ENCODE measurements around the gene TAF4B.

Gene TAF4B

DNA sequence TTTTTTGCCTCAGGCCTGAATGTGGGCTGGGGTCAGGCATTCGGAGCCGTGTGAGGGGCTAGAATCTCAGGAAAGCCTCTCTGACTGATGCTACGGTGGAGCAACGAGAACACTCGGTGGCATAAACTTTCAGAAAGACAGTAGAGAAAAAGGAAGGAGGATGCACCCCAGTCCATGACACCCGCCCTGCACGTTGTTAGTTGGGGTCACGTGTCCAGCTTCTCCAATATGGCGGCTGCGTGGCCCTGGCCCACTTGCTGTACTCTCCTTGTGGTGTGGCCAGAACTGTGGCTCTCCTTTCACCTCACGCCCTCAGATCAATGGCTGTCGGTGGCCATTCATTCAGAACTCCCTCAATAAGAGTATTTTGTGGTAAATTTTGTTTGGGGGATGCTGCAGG lies 190.9 kb downstream of the TAF4B start:
- peaks cover 25% of the 10 kb centered on the region for H3K4me1 ChIP-seq
- H3K9me3 ChIP-seq: no peaks in the 10 kb centered on the region
- no peaks in the 10 kb centered on the region for H3K27me3 ChIP-seq (ENCODE audit: low read depth)
- H3K36me3 ChIP-seq (replicated peaks): no peaks in the 10 kb centered on the region
- peak in 1 of 2 experiments; percentile 23 for DNase-seq (ENCODE audit: low spot score in 2 of 2)
- no peak overlapping the region for H3K4me3 ChIP-seq
- in situ Hi-C loops (cut with MboI; ENCODE audit: low sequenced_read_pairs): no loop called here

DNA sequence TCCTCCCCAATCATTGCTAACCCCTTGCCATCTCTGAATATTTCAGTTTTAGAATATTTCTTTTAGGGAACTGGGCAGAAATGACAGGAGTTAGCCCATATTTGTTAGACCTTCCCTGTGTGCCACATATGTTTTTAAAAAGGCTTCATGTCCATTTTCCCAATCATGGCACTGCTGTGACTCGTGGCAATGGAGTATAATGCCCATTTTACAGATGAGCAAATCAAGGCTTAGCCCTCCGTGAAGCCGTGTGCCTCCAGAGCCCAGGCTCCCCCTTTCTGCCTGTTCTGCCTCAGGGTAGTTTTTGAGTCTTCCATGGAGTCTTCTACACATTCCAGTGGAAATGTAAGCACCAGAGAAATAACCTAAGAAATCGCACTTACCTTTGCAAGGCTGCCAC lies 192.0 kb downstream of the TAF4B start:
- DNase-seq (ENCODE audit: low spot score in 2 of 2): no peak
- in situ Hi-C loops (cut with MboI; ENCODE audit: low sequenced_read_pairs): no loop called here
- no peak overlapping the region for H3K4me3 ChIP-seq
- no peaks in the 10 kb centered on the region for H3K9me3 ChIP-seq
- H3K36me3 ChIP-seq (replicated peaks): no peaks in the 10 kb centered on the region
- H3K4me1 ChIP-seq: peaks cover 25% of the 10 kb centered on the region
- no peaks in the 10 kb centered on the region for H3K27me3 ChIP-seq (ENCODE audit: low read depth)

- Histone ChIP-seq H3K27me3 (ENCODE audit: low read depth) (no peaks in the 10 kb centered on the region), H3K4me1 (peaks cover 23% of the 10 kb centered on the region), H3K4me3 (no peak overlapping the region), H3K9me3 (no peaks in the 10 kb centered on the region), H3K36me3 (replicated peaks) (no peaks in the 10 kb centered on the region)
- in situ Hi-C loops (cut with MboI; ENCODE audit: low sequenced_read_pairs): no loop called here
- no peak for DNase-seq (ENCODE audit: low spot score in 2 of 2)
These were observed 193.5 kb downstream of the TAF4B start for GRCh38 chr18:26419746-26420145.

DNA sequence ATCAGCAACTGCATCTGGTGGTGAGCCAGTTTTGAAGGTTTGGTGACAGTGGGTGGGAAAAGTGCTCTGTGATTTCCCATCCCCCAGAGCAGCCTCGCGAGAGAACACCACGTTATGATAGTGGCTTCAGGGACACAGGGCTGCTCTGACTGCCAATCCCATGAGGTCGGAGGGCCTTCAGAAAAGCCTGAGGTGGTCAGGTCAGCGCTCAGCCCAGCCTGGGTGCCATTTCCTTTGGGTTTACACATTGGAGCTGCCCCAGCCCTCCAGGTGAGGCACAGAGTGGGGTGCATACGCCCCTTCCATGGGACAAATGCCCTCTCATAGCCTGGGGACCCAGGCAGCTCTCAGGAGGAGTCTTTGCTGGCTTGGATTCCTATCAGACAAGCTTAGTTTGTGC lies 195.3 kb downstream of the TAF4B start:
- Histone ChIP-seq H3K4me3 (no peak overlapping the region), H3K27me3 (ENCODE audit: low read depth) (no peaks in the 10 kb centered on the region), H3K9me3 (no peaks in the 10 kb centered on the region), H3K36me3 (replicated peaks) (no peaks in the 10 kb centered on the region), H3K4me1 (peaks cover 7% of the 10 kb centered on the region)
- in situ Hi-C loops (cut with MboI; ENCODE audit: low sequenced_read_pairs): no loop called here
- no peak for DNase-seq (ENCODE audit: low spot score in 2 of 2)

DNA sequence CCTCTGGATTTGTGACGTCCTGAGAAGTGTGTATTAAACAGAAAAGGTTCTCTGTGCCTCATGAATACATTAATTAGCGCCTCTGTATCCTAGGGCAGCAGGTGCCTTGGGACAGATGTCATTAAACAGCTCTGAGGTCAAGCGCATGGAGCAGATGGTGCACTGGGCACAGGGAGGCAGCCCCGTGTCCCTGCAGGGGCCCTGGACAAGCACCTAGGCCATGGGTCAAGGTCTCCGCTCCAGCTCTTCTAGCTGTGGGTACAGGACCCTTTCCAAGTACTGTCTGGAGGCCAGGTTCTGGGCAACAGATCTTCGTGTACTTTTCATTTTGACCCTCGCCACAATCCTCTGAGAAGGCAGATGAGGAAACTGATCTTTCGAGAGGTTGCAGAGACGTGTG lies 195.7 kb downstream of the TAF4B start:
- H3K4me1 ChIP-seq: peaks cover 5% of the 10 kb centered on the region
- H3K9me3 ChIP-seq: no peaks in the 10 kb centered on the region
- H3K27me3 ChIP-seq (ENCODE audit: low read depth): no peaks in the 10 kb centered on the region
- H3K4me3 ChIP-seq: no peak overlapping the region
- H3K36me3 ChIP-seq (replicated peaks): no peaks in the 10 kb centered on the region
- in situ Hi-C loops (cut with MboI; ENCODE audit: low sequenced_read_pairs): no loop called here
- DNase-seq (ENCODE audit: low spot score in 2 of 2): no peak

GRCh38 chr18:26422472-26423162 lies 196.4 kb downstream of the TAF4B start:
- Histone ChIP-seq H3K9me3 (no peaks in the 10 kb centered on the region), H3K36me3 (replicated peaks) (no peaks in the 10 kb centered on the region), H3K27me3 (ENCODE audit: low read depth) (no peaks in the 10 kb centered on the region), H3K4me3 (no peak overlapping the region), H3K4me1 (no peaks in the 10 kb centered on the region)
- in situ Hi-C loops (cut with MboI; ENCODE audit: low sequenced_read_pairs): no loop called here
- DNase-seq (ENCODE audit: low spot score in 2 of 2): no peak

GRCh38 chr18:26424428-26425147 lies 198.3 kb downstream of the TAF4B start:
- no peak for DNase-seq (ENCODE audit: low spot score in 2 of 2)
- Histone ChIP-seq H3K36me3 (replicated peaks) (no peaks in the 10 kb centered on the region), H3K27me3 (ENCODE audit: low read depth) (no peaks in the 10 kb centered on the region), H3K9me3 (no peaks in the 10 kb centered on the region), H3K4me1 (no peaks in the 10 kb centered on the region; the same call in 1 of the 2 replicates), H3K4me3 (no peak overlapping the region)
- in situ Hi-C loops (cut with MboI; ENCODE audit: low sequenced_read_pairs): no loop called here

DNA sequence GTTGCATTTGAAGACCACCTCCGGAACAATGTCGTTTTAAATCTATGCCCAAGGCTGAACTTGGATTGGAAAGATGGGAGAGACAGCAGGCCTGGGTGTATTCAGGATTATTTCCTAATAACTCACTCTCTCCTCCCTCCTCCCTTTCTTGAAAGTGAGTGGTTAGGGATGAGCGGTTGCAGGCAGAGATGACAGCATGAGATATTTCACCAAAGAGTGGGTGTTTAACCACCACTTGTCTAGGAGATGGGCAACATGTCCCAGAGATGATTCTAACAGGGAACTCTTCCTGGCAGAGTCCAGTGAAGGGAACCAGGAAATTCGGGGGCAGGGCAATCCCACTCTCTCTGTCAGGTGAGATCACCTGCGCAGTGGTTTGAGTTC lies 198.9 kb downstream of the TAF4B start:
- H3K4me1 ChIP-seq: peaks cover 2% of the 10 kb centered on the region
- no peak overlapping the region for H3K4me3 ChIP-seq
- in situ Hi-C loops (cut with MboI; ENCODE audit: low sequenced_read_pairs): no loop called here
- no peak for DNase-seq (ENCODE audit: low spot score in 2 of 2)
- no peaks in the 10 kb centered on the region for H3K27me3 ChIP-seq (ENCODE audit: low read depth)
- H3K36me3 ChIP-seq (replicated peaks): no peaks in the 10 kb centered on the region
- no peaks in the 10 kb centered on the region for H3K9me3 ChIP-seq

DNA sequence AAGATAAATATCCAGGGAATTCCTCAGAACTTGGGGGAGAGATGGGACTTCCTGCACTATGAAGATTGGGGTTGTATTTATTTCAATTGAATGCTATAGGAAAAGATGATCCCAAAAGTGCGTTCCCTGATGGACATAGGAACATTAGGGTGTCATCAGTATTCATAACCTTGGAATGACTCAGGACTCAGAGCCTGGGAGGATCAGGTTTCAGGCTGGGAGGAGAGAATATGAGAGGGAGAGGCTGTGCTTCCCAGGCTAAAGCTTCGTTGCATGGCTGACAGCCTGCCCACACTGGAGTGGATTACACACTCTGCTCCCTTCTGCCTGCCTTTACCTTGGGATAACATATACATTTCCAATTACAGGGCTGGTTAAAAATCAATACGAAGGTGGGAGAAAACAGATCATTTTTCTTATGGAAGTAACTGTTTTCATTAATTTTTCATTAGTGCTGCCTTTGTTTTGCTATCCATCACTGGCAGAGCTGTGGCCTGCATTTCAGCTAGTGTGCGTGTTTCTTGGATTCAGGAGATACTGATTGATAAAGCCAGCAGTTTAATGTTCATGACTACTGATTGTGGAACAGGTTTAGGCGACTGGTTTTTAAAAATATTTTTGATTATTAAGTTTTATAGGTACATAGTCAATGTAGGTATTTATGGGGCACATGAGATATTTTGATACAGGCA lies 203.4 kb downstream of the TAF4B start:
- DNase-seq (ENCODE audit: low spot score in 2 of 2): peak; percentile 21 to 33
- peaks cover 2% of the 10 kb centered on the region for H3K4me1 ChIP-seq
- in situ Hi-C loops (cut with MboI; ENCODE audit: low sequenced_read_pairs): no loop called here
- no peaks in the 10 kb centered on the region for H3K36me3 ChIP-seq (replicated peaks)
- no peaks in the 10 kb centered on the region for H3K9me3 ChIP-seq
- no peak overlapping the region for H3K4me3 ChIP-seq
- H3K27me3 ChIP-seq (ENCODE audit: low read depth): no peaks in the 10 kb centered on the region

- DNase-seq (ENCODE audit: low spot score in 2 of 2): no peak
- Histone ChIP-seq H3K27me3 (ENCODE audit: low read depth) (no peaks in the 10 kb centered on the region), H3K9me3 (no peaks in the 10 kb centered on the region), H3K4me3 (no peak overlapping the region), H3K36me3 (replicated peaks) (no peaks in the 10 kb centered on the region), H3K4me1 (peaks cover 2% of the 10 kb centered on the region)
- in situ Hi-C loops (cut with MboI; ENCODE audit: low sequenced_read_pairs): no loop called here
These were observed 206.6 kb downstream of the TAF4B start for GRCh38 chr18:26432651-26433424.

DNA sequence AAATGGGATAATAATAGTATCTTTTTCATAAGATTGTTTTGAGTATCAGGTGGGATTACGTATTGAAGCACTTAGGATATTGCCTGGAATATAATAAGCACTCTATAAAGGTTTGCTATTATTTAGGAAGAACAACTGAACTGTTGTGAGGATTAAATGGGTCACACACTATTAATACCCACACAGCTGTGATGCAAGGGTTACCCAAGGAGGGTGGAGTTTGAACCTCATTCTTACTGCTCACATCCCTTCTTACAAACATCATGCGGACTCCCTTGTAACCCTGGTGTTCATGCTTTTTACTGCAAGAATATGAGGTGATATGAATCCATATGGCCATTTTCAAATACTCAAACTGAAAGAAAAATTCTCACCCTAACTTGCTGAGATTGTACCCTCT lies 208.6 kb downstream of the TAF4B start:
- H3K4me1 ChIP-seq: no peaks in the 10 kb centered on the region
- no peak overlapping the region for H3K4me3 ChIP-seq
- DNase-seq (ENCODE audit: low spot score in 2 of 2): no peak
- H3K9me3 ChIP-seq: no peaks in the 10 kb centered on the region
- H3K27me3 ChIP-seq (ENCODE audit: low read depth): no peaks in the 10 kb centered on the region
- in situ Hi-C loops (cut with MboI; ENCODE audit: low sequenced_read_pairs): no loop called here
- no peaks in the 10 kb centered on the region for H3K36me3 ChIP-seq (replicated peaks)

DNA sequence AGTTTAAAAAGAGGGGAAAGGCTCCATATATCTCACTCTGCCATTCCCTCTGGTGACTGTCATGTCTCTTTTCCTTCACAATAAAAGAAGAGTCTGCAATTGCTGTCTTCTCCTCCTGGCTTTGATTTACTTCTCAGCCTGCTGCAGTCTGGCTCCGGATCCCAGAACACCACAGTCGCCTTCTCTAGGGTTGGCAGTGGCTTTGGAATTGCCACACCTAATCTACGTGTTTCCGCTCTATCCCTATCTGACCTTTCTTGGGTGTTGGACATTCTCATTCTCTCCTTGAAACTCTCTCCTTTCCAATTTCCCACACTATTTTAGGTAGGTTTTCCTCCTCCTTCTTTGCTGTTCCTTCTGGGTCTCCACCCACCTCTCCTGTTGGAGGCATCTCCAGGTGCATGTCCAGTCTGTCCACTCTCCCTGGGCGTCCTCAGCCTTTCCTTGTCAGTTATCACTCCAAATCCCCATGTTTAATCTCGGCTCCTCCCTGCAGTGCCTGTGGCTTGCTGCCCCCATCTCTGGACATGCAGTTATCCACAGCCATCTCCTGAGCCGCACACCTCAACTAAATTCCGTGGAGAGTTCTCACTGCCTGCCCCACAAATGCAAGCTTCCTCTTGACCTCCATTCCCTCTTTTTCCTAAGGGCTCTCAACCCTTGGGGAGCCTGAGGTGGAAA lies 209.3 kb downstream of the TAF4B start:
- no peak for DNase-seq (ENCODE audit: low spot score in 2 of 2)
- in situ Hi-C loops (cut with MboI; ENCODE audit: low sequenced_read_pairs): no loop called here
- Histone ChIP-seq H3K27me3 (ENCODE audit: low read depth) (no peaks in the 10 kb centered on the region), H3K36me3 (replicated peaks) (no peaks in the 10 kb centered on the region), H3K4me3 (no peak overlapping the region), H3K4me1 (no peaks in the 10 kb centered on the region), H3K9me3 (no peaks in the 10 kb centered on the region)
